ENCODE results near the gene PIK3AP1. TPM values are rescaled to one million over a fixed set of nuclear protein-coding genes. Genes with fewer than 3 reads are reported as not detected.

PIK3AP1 gene
- total and polyA plus RNA-seq, 2 of the 8 experiments (the other 6 are each of a cell fraction or from before 2014, with no cell fraction given) = 1.9 to 4.5 TPM

- TF ChIP-seq POU5F1 (IDR thresholded peaks at IDR 0.05; ENCODE audit: low read depth, low read length) (no peak), ASH2L (IDR thresholded peaks at IDR 0.05; ENCODE audit: low read length) (no peak), CREB1 (IDR thresholded peaks at IDR 0.05) (no peak), SP4 (IDR thresholded peaks at IDR 0.05; ENCODE audit: low read length) (no peak)
These were observed 49.0 kb downstream of the PIK3AP1 start (continued) for GRCh38 chr10:96671211-96671890.

All from H1 (cell line).